Inferior parietal cortex (tissue), 1 donor: ENCODE data around the gene TMPRSS9.

ENCODE experiments used
- DNase-seq: peaks from one replicate; pipeline ENCODE4 v3.0.0-alpha.2; 2016; ENCODE audit errors: extremely low spot score

Gene TMPRSS9

DNA sequence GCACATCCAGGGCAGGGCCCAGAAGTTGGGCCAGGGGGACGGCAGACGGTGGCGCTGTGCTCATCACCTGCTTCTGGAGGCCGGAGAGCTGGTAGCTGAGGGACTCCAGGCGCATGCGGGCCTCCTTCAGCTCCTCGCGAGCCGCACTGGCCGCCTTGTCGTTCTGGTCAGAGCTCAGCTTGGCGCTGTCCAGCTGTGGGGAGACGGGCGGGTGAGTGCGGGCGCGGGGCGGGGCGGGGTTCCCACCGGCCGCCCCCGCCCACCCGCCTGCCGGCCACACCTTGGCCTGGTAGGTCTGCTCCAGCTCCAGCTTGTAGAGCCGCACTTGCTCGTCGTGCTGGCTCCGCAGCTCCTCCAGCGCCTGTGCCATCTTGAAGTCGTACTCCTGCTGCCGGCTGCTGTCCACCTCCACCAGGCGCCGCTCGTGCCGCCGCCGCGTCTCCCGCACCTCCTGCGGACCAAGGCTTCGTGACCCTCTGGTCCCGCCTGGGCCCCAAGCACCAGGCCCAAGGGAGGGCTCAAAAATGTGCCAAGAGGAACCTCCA, 74.7 kb downstream of the TMPRSS9 start:
- DNase-seq, result no peak

DNA sequence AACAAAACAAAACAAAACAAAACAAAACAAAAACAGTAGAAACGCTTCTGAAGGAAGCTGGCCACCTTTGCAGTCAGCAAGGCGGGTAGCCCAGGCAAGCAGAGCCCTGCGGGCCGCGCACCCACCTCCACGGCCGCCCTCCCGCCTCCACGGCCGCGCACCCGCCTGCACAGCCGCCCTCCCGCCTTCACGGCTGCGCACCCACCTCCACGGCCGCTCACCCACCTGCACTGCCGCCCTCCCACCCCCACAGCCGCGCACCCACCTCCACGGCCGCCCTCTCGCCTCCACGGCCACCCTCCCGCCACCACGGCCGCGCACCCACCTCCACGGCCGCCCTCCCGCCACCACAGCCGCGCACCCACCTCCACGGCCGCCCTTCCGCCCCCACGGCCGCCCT, 76.3 kb downstream of the TMPRSS9 start:
- DNase-seq, result no peak

GRCh38 chr19:2436926-2437325, 76.9 kb downstream of the TMPRSS9 start:
- no peak for DNase-seq

- no peak for DNase-seq
Observed at GRCh38 chr19:2438178-2438577, 78.1 kb downstream of the TMPRSS9 start.

DNA sequence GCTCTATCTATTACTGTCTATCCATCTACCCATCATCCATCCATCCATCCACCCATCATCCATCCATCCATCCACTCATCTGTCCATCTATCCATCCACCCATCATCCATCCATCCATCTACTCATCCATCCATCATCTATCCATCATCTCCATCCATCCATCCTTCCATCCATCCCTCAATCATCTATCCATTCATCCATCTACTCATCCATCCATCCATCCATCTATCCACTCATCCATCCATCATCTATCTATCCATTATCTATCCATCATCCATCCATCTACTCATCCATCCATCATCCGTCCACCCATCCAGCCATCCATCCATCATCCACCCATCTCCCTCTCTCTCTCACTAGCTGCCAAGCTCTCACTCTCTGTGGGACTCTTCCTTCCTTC, 80.5 kb downstream of the TMPRSS9 start:
- DNase-seq, result no peak

- DNase-seq, result no peak
Observed at GRCh38 chr19:2441096-2441752, 81.2 kb downstream of the TMPRSS9 start.

- no peak for DNase-seq
Observed at GRCh38 chr19:2443116-2443784, 83.2 kb downstream of the TMPRSS9 start.

DNA sequence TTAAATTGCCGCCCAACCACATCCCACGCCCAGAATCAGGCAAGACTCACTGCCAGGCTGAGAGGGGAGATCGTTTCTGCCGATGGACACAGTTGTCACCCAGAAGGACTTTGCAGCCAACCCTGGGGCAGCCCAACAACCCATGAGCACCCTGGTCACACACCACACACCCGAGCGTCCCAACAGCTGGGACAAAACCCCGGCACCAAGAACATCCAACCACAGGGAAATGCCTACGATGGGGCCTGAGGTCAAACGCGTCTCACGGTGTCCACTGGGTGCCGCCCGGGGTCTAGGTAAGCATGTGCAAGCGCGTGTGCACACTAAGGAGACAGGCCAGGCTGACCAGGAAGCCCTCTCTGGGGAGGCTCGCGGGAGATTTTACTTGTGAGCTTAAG, 83.7 kb downstream of the TMPRSS9 start:
- no peak for DNase-seq

- DNase-seq, result no peak
Observed at GRCh38 chr19:2444251-2445002, 84.4 kb downstream of the TMPRSS9 start.

DNA sequence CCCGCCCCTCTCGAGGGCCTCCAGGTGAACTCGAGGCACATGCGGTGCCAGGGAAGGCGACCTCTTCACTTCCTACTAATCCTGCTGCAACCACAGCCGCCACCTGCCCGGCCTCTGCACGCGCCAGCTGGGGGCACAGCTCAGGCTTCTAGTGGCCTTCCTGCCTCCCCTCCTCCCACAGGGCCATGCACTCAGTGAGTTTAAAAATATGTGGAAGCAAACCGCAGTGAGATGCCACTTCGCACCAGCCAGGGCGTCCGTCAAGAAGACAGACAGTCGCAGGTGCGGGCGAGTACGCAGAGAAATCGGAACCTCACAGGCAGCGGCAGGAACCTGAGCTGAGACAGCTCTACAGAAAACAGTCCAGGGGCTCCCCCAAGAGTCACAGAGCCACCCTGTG, 86.3 kb downstream of the TMPRSS9 start:
- no peak for DNase-seq

DNA sequence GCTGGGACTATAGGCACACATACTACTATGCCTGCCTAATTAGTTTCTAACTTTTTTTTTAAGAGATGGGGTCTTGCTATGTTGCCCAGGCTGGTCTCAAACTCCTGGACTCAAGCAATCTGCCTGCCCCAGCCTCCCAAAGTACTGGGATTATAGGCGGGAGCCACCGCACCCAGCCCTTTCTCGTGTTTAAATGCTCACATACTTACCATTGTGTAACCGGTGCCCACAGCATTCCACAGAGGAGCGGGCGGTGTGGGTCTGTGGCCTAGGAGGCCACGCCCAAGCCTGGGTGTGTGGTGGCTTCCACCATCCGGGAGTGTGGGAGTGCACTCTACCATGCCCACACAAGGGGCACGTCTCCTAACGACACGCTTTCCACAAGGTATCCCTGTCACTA, 89.0 kb downstream of the TMPRSS9 start:
- no peak for DNase-seq

- DNase-seq, result no peak
Observed at GRCh38 chr19:2451138-2451537, 91.1 kb downstream of the TMPRSS9 start.

GRCh38 chr19:2451741-2452140, 91.7 kb downstream of the TMPRSS9 start:
- no peak for DNase-seq

DNA sequence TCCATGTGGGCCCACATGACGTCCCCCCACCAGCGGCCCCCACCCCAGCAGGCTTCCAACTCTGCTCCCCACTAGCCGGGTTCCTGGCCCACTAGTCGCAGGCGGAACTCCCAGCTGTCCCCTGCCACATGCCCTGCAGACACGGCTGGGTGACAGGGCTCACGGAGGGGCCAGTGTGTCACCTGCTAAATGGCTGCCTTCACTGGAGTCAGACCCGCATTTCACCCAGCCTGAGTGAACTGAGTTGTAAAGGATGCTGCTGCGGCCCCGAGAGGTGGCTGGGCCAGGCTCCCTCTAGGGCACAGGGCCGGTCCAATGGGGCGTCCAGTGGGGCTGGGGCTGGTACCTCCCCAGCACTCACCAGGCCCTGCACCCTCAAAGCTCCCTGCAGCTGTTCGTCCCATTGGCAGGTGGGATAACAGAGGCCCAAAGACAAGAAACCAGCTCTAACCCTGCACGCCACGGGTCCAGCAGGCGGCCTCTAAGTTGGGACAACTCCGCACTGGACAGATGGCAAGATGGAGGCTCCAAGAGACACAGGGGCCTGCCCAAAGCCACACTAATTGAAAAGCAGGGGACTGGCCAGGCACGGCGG, 93.5 kb downstream of the TMPRSS9 start:
- DNase-seq, result no peak

DNA sequence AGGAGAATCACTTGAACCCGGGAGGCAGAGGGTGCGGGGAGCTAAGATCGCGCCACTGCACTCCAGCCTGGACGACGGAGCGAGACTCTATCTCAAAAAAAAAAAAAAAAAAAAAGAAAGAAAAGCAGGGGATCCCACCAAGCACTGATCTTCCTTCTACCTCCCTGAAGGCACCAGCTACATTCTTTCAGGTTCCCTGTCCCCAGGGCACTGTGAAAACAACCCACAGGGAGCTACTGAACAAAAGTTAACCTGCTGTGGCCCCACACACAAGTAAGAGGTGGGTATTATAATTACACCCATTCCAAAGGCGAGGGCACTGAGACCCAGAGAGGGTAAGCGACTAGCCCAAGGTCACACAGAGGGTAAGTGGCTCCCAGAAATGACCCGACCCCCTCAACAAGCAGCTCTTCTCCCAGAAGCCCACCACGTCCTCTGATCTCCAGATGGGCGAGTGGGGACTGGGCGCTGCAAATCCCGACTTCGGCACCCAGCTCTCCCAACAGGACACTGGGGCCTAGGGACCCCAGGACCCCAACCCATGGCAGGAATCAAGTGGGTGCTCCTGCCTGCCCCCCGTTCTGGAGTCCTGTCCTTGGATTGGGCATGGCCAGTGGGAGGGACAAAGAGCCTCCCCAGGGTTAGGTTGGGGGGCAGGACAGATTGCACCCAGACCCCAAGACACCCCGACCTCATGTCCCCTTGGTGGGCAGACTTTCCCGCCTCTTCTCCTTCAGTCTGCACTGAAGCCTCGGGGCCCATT, 94.3 kb downstream of the TMPRSS9 start:
- no peak for DNase-seq

GRCh38 chr19:2454962-2455850, 95.1 kb downstream of the TMPRSS9 start:
- DNase-seq, result no peak

GRCh38 chr19:2455851-2456570, 95.9 kb downstream of the TMPRSS9 start:
- no peak for DNase-seq

DNA sequence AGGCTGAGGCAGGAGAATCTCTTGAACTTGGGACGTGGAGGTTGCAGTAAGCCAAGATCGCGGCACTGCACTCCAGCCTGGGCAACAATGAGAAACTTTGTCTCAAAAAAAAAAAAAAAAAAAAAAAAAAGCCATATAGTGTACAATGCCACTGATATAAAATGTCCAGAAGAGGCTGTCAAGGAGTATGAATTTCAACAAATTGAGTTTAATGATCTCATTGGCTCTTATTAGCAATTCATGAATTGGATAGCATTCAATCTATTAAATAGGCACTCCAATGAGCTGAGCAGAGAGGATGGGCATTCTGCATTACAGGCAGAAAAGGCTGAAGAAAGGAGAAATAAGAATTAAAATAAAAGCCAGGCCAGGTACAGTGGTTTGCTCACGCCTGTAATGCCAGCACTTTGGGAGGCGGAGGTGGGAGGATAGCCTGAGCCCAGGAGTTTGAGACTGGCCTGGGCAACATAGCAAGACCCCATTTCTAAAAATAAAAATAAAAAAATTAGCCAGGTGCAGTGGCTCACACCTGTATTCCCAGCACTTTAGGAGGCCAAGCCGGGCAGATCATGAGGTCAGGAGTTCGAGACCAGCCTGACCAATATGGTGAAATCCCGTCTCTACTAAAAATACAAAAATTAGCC, 97.5 kb downstream of the TMPRSS9 start:
- no peak for DNase-seq

- DNase-seq, result no peak
Observed at GRCh38 chr19:2458054-2458453, 98.0 kb downstream of the TMPRSS9 start.
